Stomach (tissue), 4 donors: ENCODE measurements around the gene TBX4.

Source experiments
- CTCF ChIP-seq, 7 experiments: fragments of 450-650 bp in 4 of 7; fragments of 200-600 bp in 3 of 7; sonication (generic) in 3 of 7; IDR thresholded peaks; one replicate each; pipeline ENCODE4 v1.5.1; 2016 to 2019; ENCODE audit warnings: antibody characterized with exemption in 7 of 7, control low read depth in 2 of 7, mild to moderate bottlenecking in 1 of 7
- POLR2A ChIP-seq, 4 donors: fragments of 450-650 bp; IDR thresholded peaks; one replicate each; pipeline ENCODE4 v1.6.1; 2016; ENCODE audit warnings: antibody characterized with exemption in 4 of 4, control low read depth in 2 of 4, mild to moderate bottlenecking in 1 of 4, moderate library complexity in 1 of 4
- POLR2AphosphoS5 ChIP-seq, 3 donors: sonication (generic); formaldehyde crosslinking; IDR thresholded peaks; one replicate each; pipeline ENCODE4 v1.6.1; 2016; ENCODE audit warnings: antibody characterized with exemption in 3 of 3

- TF ChIP-seq CTCF (IDR thresholded peaks at IDR 0.05) = peak in 3 of 7 experiments; percentile 27 to 64 (median 39)
- TF ChIP-seq POLR2A (IDR thresholded peaks at IDR 0.05) = no peak
- TF ChIP-seq POLR2AphosphoS5 (IDR thresholded peaks at IDR 0.05) = peak in 2 of 3 donors; percentile 20 to 27
Measured at GRCh38 chr17:61409301-61410112, 42.7 kb upstream of the TBX4 start.
